Ovary (tissue), 9 donors: ENCODE results near the gene GRAMD2A. TPM values are rescaled to one million over a fixed set of nuclear protein-coding genes. Genes with fewer than 3 reads are reported as not detected.

Experiments
- DNase-seq, 5 donors: peaks; one replicate each; pipeline ENCODE4 v3.0.0-alpha.2; 2019 to 2020
- H3K27ac ChIP-seq, 2 donors: fragments of 200-600 bp; one replicate each; pipeline versions ENCODE4 v1.5.1 to v1.8.0; 2019 to 2022
- H3K27me3 ChIP-seq: fragments of 200-600 bp; one replicate; pipeline ENCODE4 v1.8.0; 2022
- H3K36me3 ChIP-seq: fragments of 200-600 bp; sonication (generic); one replicate; pipeline ENCODE4 v1.5.1; 2019
- H3K4me1 ChIP-seq: one replicate; pipeline ENCODE4 v1.8.1; 2013; ENCODE audit warnings: mild to moderate bottlenecking, moderate library complexity; ENCODE audit not compliant: insufficient read depth
- H3K4me3 ChIP-seq: fragments of 200-600 bp; sonication (generic); one replicate; pipeline ENCODE4 v1.5.1; 2017
- H3K9me3 ChIP-seq, 2 donors: fragments of 200-600 bp in 1 of 2; sonication (generic) in 1 of 2; one replicate each; pipeline versions ENCODE4 v1.5.1 to v1.8.1; 2013 to 2019; ENCODE audit warnings: mild to moderate bottlenecking in 1 of 2, moderate library complexity in 1 of 2
- EP300 ChIP-seq: sonication (generic); formaldehyde crosslinking; IDR thresholded peaks from one replicate; pipeline ENCODE4 v1.6.1; 2017; ENCODE audit warnings: antibody characterized with exemption
- POLR2A ChIP-seq: fragments of 450-650 bp; IDR thresholded peaks from one replicate; pipeline ENCODE4 v1.6.1; 2017; ENCODE audit warnings: antibody characterized with exemption, mild to moderate bottlenecking, moderate library complexity
- WGBS, 3 donors: extraction: QIAGEN DNeasy Blood & Tissue Kit in 1 of 3; methylation state at CpG; one replicate each; pipeline versions ENCODE4 v1.1.5 to v1.1.7; 2013 to 2017; 5-methylcytosine and 5-hydroxymethylcytosine counted together
- intact Hi-C, 4 donors: fragments of 100-400 bp; cut with DNase I; formaldehyde crosslinking; loops; one replicate each; pipeline versions ENCODE4 v1.11.0 to v1.15.1; 2022 to 2023
- polyA plus RNA-seq, 2 donors: library from polyadenylated mRNA; stranded (reverse); fragments of 200-250 nt in 1 of 2; fragments of 350-450 nt in 1 of 2; fragmentation: Illumina TruSeq in 1 of 2; extraction: RNeasy Lipid Tissue Mini Kit (QIAGEN cat#74804) in 1 of 2; gene quantifications; one replicate each; pipeline ENCODE4 v1.2.3, GENCODE V29; 2013 to 2014
- total RNA-seq, 7 donors: library from RNA; depleted of rRNA in 2 of 7; stranded (reverse); fragments of >200 nt in 2 of 7; fragmentation: NEBNext Ultra II Directional in 3 of 7; extraction: Animal tissue kit (Norgen Biotek cat#: 25700) in 3 of 7; gene quantifications; one replicate each; pipeline versions ENCODE4 v1.1.0 to v1.2.4, GENCODE V29; 2016 to 2023
- TF ChIP-seq, protein P1 (sequence below), 3 donors: fragments of 450-650 bp in 2 of 3; fragments of 200-600 bp in 1 of 3; IDR thresholded peaks; one replicate each; pipeline versions ENCODE4 v1.5.1 to v1.8.0; 2016 to 2022; ENCODE audit warnings: antibody characterized with exemption in 3 of 3, mild to moderate bottlenecking in 1 of 3
- donor health status: DM: no; HTN: no; CAD: no; lungs with moderate emphysema.
- donor health status: DM: no; HTN: no; CAD: no.
- donor health status: Bipolar disorder and iron deficiency.
- donor health status: DM: yes; HTN: yes; CAD: no.
- donor health status: DM: no; HTN: no; CAD: no.
- donor health status: DM: yes; HTN: yes; CAD: no.

GRAMD2A gene
- total and polyA plus RNA-seq, 9 donors, result 0.08 to 8.5 (median 1.4) TPM

DNA sequence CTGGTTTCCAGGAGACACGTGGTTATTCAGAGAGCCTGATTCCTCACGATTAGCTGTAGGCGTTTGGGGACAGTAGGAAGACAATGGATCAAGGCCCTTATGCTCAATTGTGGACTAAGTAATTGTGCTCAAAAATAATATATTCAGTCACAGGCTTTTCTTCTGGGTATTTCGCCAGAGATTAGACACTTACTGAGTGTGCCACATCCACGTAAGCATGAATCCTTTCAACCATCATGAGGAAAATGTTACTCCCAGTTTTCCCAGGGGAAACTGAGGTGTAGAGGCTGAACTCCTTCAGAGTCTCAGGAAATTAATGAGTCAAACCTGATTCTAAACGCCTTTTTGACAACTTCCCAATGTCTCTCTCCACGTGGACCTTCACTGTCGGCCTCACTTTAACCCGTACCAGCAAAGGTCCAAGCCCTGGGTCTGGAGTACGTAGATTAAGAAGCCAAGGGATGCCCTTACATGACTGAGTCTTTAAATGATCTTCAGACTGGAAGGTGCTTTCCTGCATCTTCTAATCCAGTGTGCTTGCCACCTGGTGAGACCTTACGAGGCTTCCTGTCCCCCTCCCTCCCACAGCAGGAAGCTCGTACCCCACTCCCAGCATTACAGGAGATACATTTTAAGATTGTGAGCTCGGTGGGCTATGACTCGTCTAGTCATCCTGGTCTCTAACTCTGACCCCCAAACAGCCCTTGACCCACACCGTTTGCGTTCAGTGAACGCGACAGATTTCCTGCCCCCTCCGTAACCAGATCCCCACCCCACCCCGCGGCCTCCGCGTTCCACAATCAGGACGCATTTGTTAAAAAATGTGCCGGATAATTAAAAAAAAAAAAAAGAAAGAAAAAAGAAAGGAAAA is 31.7 kb upstream of the GRAMD2A start:
- Histone ChIP-seq H3K4me1 (peaks cover 20% of the 10 kb centered on the region), H3K27ac (peak overlapping the region; percentile 90 to 99), H3K36me3 (no peaks in the 10 kb centered on the region), H3K4me3 (peak overlapping the region; percentile 88), H3K9me3 (no peaks in the 10 kb centered on the region), H3K27me3 (no peaks in the 10 kb centered on the region)
- TF ChIP-seq, protein P1, sequence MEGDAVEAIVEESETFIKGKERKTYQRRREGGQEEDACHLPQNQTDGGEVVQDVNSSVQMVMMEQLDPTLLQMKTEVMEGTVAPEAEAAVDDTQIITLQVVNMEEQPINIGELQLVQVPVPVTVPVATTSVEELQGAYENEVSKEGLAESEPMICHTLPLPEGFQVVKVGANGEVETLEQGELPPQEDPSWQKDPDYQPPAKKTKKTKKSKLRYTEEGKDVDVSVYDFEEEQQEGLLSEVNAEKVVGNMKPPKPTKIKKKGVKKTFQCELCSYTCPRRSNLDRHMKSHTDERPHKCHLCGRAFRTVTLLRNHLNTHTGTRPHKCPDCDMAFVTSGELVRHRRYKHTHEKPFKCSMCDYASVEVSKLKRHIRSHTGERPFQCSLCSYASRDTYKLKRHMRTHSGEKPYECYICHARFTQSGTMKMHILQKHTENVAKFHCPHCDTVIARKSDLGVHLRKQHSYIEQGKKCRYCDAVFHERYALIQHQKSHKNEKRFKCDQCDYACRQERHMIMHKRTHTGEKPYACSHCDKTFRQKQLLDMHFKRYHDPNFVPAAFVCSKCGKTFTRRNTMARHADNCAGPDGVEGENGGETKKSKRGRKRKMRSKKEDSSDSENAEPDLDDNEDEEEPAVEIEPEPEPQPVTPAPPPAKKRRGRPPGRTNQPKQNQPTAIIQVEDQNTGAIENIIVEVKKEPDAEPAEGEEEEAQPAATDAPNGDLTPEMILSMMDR (IDR thresholded peaks at IDR 0.05), result no peak
- TF ChIP-seq POLR2A (no peak), EP300 (no peak)
- DNase-seq, result no peak
- WGBS, 3 donors, result 10% methylated on average over 25 of the region's 25 CpGs
- intact Hi-C loops, result no loop called here

DNA sequence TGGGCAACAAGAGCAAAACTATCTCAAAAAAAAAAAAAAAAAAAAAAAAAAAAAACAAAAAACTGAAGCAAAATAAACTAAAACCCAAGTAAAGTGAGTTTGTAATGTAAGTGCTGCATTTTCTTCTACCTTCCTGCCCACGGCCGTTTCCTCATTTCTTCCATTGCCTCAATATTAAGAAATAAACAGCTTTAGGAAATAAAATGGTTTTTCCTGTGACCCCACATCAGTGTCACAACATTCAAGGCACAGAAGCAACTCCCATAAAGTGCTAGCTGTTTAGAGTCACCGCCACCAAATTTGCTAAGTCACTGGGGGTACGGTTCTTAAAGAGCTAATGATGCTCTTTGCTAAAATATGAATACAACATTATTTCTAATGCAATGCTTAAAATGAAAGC is 30.1 kb upstream of the GRAMD2A start:
- intact Hi-C loops, result no loop called here
- H3K27me3 ChIP-seq, result no peaks in the 10 kb centered on the region
- DNase-seq, result no peak
- TF ChIP-seq, protein P1 (IDR thresholded peaks at IDR 0.05), result no peak
- TF ChIP-seq EP300 (no peak), POLR2A (no peak)
- no peak overlapping the region for H3K4me3 ChIP-seq
- WGBS, 3 donors, result 80 to 81% (median 80%) methylated on average over 4 of the region's 4 CpGs
- H3K4me1 ChIP-seq, result peaks cover 20% of the 10 kb centered on the region
- H3K27ac ChIP-seq, result no peak overlapping the region
- no peaks in the 10 kb centered on the region for H3K36me3 ChIP-seq
- H3K9me3 ChIP-seq, result no peaks in the 10 kb centered on the region

DNA sequence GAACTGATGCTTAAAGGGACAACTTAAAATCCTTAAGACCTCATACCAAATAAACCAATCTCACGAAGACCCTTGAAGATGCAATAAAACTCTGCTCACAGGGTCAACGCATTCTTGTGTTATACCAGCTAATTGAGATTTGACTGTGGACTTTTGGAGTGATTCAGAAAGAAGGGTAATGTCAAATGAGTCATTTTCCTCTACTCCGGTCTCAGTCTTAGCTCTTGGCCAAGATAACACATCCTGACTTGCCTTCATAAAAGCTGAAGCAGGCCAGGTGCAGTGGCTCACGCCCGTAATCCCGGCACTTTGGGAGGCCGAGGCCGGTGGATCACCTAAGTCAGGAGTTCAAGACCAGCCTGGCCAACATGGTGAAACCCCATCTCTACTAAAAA is 29.6 kb upstream of the GRAMD2A start:
- intact Hi-C loops, result no loop called here
- Histone ChIP-seq H3K27me3 (no peaks in the 10 kb centered on the region), H3K4me3 (no peak overlapping the region), H3K36me3 (no peaks in the 10 kb centered on the region), H3K4me1 (peaks cover 23% of the 10 kb centered on the region), H3K9me3 (no peaks in the 10 kb centered on the region), H3K27ac (no peak overlapping the region)
- 38 to 59% (median 54%) methylated on average over 8 of the region's 8 CpGs for WGBS, 3 donors
- no peak for DNase-seq
- TF ChIP-seq, protein P1 (IDR thresholded peaks at IDR 0.05), result no peak

DNA sequence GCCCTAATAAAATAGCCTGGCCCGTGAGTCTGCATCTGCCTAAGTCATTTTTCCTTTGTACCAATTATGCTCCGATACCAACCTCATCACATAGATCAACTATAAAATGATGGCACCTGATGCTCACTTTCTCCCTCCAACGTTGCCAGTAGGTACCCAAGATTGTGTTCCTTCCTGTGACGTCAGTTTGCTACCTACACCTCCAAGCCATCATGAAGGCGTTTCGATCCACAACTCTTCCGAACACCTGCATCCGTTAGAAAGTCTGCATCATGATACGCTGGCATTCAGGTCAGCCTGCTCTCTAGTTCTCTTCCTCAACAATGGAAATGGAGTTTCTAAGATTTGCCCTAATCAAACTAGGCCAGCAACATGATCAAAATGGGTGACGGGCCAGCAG is 25.7 kb upstream of the GRAMD2A start:
- Histone ChIP-seq H3K4me3 (no peak overlapping the region), H3K4me1 (peaks cover 13% of the 10 kb centered on the region), H3K9me3 (no peaks in the 10 kb centered on the region), H3K27ac (no peak overlapping the region), H3K27me3 (no peaks in the 10 kb centered on the region), H3K36me3 (no peaks in the 10 kb centered on the region)
- intact Hi-C loops, result no loop called here
- no peak for DNase-seq
- WGBS, 3 donors, result 91 to 94% (median 92%) methylated on average over 10 of the region's 10 CpGs
- TF ChIP-seq POLR2A (no peak), EP300 (no peak)
- TF ChIP-seq, protein P1 (IDR thresholded peaks at IDR 0.05), result no peak
